CD14-positive monocyte (primary cell): Measurements from ENCODE around the gene ZNF81. TPM values are rescaled to one million over a fixed set of nuclear protein-coding genes. Genes with fewer than 3 reads are reported as not detected.
A peak's percentile ranks its signal among the peaks of the same experiment; 100 is the strongest.

ENCODE experiments used
- DNase-seq, 3 donors: peaks; one replicate each; pipeline ENCODE4 v3.0.0-alpha.2; 2011 to 2022
- H2AFZ ChIP-seq: 2 replicates; pipeline ENCODE4 v1.6.0; 2012; ENCODE audit warnings: mild to moderate bottlenecking, low read depth, low read length, inconsistent platforms; ENCODE audit not compliant: insufficient read depth, poor library complexity, severe bottlenecking
- H3K27ac ChIP-seq, 2 donors: 1 replicate in 1 of 2; 2 replicates in 1 of 2; pipeline ENCODE4 v1.5.1; 2012 to 2013; ENCODE audit warnings: low read length in 2 of 2, control low read depth in 1 of 2, inconsistent platforms in 1 of 2, low read depth in 1 of 2, mild to moderate bottlenecking in 1 of 2
- H3K27me3 ChIP-seq, 2 donors: one replicate each; pipeline versions ENCODE4 v1.6.0 to v1.6.1; 2011 to 2013; ENCODE audit warnings: low read length in 2 of 2; ENCODE audit not compliant: control insufficient read depth in 2 of 2, insufficient read depth in 2 of 2
- H3K36me3 ChIP-seq, 2 donors: replicated peaks in 1 of 2; 1 replicate in 1 of 2; 2 replicates in 1 of 2; pipeline versions ENCODE4 v1.5.1 to v1.6.1; 2012 to 2013; ENCODE audit warnings: low read length in 2 of 2, control low read depth in 1 of 2, inconsistent platforms in 1 of 2, mild to moderate bottlenecking in 1 of 2; ENCODE audit not compliant: insufficient read depth in 2 of 2, control insufficient read depth in 1 of 2
- H3K4me1 ChIP-seq, 2 donors: 1 replicate in 1 of 2; 2 replicates in 1 of 2; pipeline versions ENCODE4 v1.5.1 to v1.6.1; 2012 to 2013; ENCODE audit warnings: low read length in 2 of 2, control low read depth in 1 of 2, inconsistent platforms in 1 of 2, mild to moderate bottlenecking in 1 of 2, moderate library complexity in 1 of 2; ENCODE audit not compliant: insufficient read depth in 2 of 2, control insufficient read depth in 1 of 2
- H3K4me2 ChIP-seq: replicated peaks from 2 replicates; pipeline ENCODE3; 2012; ENCODE audit warnings: low read length, moderate library complexity, mild to moderate bottlenecking; ENCODE audit not compliant: poor library complexity, severe bottlenecking; ENCODE audit errors: extremely low read depth
- H3K4me3 ChIP-seq, 3 experiments: fragments of 200-600 bp in 1 of 3; sonication (generic) in 1 of 3; replicated peaks in 1 of 3; 1 replicate in 2 of 3; 2 replicates in 1 of 3; pipeline ENCODE4 v1.5.1; 2011 to 2013; ENCODE audit warnings: low read length in 3 of 3, mild to moderate bottlenecking in 3 of 3, control low read depth in 2 of 3, low read depth in 2 of 3, inconsistent platforms in 1 of 3, moderate library complexity in 1 of 3
- H3K79me2 ChIP-seq: 2 replicates; pipeline ENCODE4 v1.6.0; 2012; ENCODE audit warnings: mild to moderate bottlenecking, control low read depth, inconsistent platforms, low read length, moderate library complexity; ENCODE audit not compliant: insufficient read depth
- H3K9ac ChIP-seq: 2 replicates; pipeline ENCODE4 v1.6.0; 2017; ENCODE audit warnings: low read length, mild to moderate bottlenecking; ENCODE audit not compliant: insufficient read depth, poor library complexity, severe bottlenecking
- H3K9me3 ChIP-seq, 2 donors: replicated peaks in 1 of 2; 1 replicate in 1 of 2; 2 replicates in 1 of 2; pipeline versions ENCODE4 v1.5.1 to v1.6.1; 2012 to 2013; ENCODE audit warnings: low read length in 2 of 2, control low read depth in 1 of 2; ENCODE audit not compliant: control insufficient read depth in 1 of 2, insufficient read depth in 1 of 2
- H4K20me1 ChIP-seq: 2 replicates; pipeline ENCODE4 v1.6.0; 2012; ENCODE audit warnings: mild to moderate bottlenecking, low read length, control low read depth, moderate library complexity; ENCODE audit not compliant: insufficient read depth
- H3K27ac Mint-ChIP-seq, 7 donors: one replicate each; pipeline ENCODE4 v1.8.0; 2020; ENCODE audit warnings: mild to moderate bottlenecking in 7 of 7, mixed read lengths in 7 of 7, moderate library complexity in 6 of 7, inconsistent platforms in 2 of 7
- H3K27me3 Mint-ChIP-seq, 3 donors: one replicate each; pipeline ENCODE4 v1.8.0; 2021 to 2022; ENCODE audit warnings: low read depth in 3 of 3, mild to moderate bottlenecking in 3 of 3, mixed read lengths in 3 of 3, moderate library complexity in 3 of 3, inconsistent platforms in 1 of 3
- H3K36me3 Mint-ChIP-seq, 2 donors: one replicate each; pipeline ENCODE4 v1.8.0; 2020; ENCODE audit warnings: mixed read lengths in 2 of 2, inconsistent platforms in 1 of 2, mild to moderate bottlenecking in 1 of 2
- H3K4me1 Mint-ChIP-seq: one replicate; pipeline ENCODE4 v1.8.0; 2020; ENCODE audit warnings: mild to moderate bottlenecking, mixed read lengths
- H3K4me3 Mint-ChIP-seq, 2 donors: one replicate each; pipeline ENCODE4 v1.8.0; 2020; ENCODE audit warnings: mild to moderate bottlenecking in 2 of 2, mixed read lengths in 2 of 2, moderate library complexity in 1 of 2
- H3K9me3 Mint-ChIP-seq, 7 donors: one replicate each; pipeline ENCODE4 v1.8.0; 2020 to 2022; ENCODE audit warnings: mixed read lengths in 7 of 7, mild to moderate bottlenecking in 6 of 7, moderate library complexity in 6 of 7, inconsistent platforms in 2 of 7
- WGBS: methylation state at CpG from one replicate; pipeline ENCODE4 v1.1.5; 2013; ENCODE audit warnings: missing lambda C conversion rate; ENCODE audit not compliant: insufficient coverage; 5-methylcytosine and 5-hydroxymethylcytosine counted together
- intact Hi-C, 2 donors: fragments of 100-400 bp; cut with micrococcal nuclease; formaldehyde crosslinking; loops; one replicate each; pipeline versions ENCODE4 v1.15.0 to v1.15.1; 2023
- polyA plus RNA-seq, 3 donors: library from polyadenylated mRNA; depleted of rRNA in 1 of 3; unstranded in 2 of 3; stranded (reverse) in 1 of 3; fragments of 300-500 nt in 2 of 3; fragments of >200 nt in 1 of 3; fragmentation: Illumina TruSeq in 2 of 3; gene quantifications; 1 replicate in 2 of 3; 2 replicates in 1 of 3; pipeline ENCODE4 v1.2.3, GENCODE V29; 2012 to 2021
- TF ChIP-seq, protein P1 (sequence below): fragments of 200-600 bp; IDR thresholded peaks from one replicate; pipeline ENCODE4 v1.8.0; 2022; ENCODE audit warnings: antibody characterized with exemption, mild to moderate bottlenecking

Gene ZNF81
- polyA plus RNA-seq, 3 donors: 1.7 to 3.4 (median 2.4) TPM

DNA sequence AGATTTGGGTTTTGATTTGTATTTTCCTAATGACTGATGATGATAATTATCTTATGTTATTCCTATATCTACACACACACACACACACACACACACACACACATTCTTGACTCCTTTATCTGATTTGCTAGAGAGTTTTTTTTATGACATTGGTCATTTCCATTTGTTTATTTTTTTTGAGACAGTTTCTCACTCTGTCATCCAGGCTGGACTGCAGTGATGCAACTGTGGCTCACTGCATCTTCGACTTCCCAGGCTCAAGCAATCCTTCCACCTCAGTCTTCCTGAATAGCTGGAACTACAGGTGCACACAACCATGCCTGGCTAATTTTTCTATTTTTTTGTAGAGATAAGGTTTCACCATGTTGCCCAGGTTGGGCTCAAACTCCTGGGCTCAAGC, 6.7 kb downstream of the ZNF81 start:
- Histone ChIP-seq H3K9me3 (no peaks in the 10 kb centered on the region), H3K79me2 (peaks cover 19% of the 10 kb centered on the region), H3K27me3 (no peaks in the 10 kb centered on the region), H3K9ac (no peak overlapping the region), H3K4me1 (peaks cover 0 to 1% of the 10 kb centered on the region in 2 donors), H3K4me2 (no peak overlapping the region), H3K36me3 (peaks cover 9 to 24% of the 10 kb centered on the region in 2 donors), H3K4me3 (no peak overlapping the region), H4K20me1 (no peaks in the 10 kb centered on the region), H2AFZ (no peak overlapping the region), H3K27ac (no peak overlapping the region)
- no peak for DNase-seq
- Mint-ChIP-seq H3K9me3 (no peaks in the 10 kb centered on the region), H3K36me3 (peaks cover 20 to 24% of the 10 kb centered on the region in 2 donors), H3K4me3 (no peak overlapping the region), H3K27me3 (peaks cover 0 to 5% (median 0%) of the 10 kb centered on the region in 3 donors), H3K27ac (peak overlapping the region in 2 of 7 donors; percentile 37 to 65), H3K4me1 (peaks cover 10% of the 10 kb centered on the region)
- intact Hi-C loops: no loop called here
- TF ChIP-seq, protein P1, sequence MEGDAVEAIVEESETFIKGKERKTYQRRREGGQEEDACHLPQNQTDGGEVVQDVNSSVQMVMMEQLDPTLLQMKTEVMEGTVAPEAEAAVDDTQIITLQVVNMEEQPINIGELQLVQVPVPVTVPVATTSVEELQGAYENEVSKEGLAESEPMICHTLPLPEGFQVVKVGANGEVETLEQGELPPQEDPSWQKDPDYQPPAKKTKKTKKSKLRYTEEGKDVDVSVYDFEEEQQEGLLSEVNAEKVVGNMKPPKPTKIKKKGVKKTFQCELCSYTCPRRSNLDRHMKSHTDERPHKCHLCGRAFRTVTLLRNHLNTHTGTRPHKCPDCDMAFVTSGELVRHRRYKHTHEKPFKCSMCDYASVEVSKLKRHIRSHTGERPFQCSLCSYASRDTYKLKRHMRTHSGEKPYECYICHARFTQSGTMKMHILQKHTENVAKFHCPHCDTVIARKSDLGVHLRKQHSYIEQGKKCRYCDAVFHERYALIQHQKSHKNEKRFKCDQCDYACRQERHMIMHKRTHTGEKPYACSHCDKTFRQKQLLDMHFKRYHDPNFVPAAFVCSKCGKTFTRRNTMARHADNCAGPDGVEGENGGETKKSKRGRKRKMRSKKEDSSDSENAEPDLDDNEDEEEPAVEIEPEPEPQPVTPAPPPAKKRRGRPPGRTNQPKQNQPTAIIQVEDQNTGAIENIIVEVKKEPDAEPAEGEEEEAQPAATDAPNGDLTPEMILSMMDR: no peak
- WGBS: no CpG with 5 or more reads among the region's 1 CpG

DNA sequence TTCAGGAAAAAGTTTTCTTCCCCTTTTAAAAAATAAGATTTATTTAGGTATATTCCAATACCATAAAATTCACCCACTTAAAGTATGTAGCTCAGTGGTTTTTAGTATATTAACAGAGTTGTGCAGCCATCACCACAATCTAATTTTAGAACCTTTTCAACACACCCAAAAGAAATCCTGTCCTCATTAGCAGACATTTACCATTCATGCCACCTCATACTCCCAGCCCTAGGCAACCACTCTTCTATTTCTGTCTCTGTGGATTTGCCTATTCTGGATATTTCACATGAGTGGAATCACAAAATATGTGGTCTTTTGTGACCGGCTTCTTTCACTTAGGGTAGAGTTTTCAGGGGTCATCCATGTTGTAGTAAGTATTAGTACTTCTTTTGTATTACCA, 7.4 kb downstream of the ZNF81 start:
- no peak for DNase-seq
- H3K27ac Mint-ChIP-seq: no peak overlapping the region

More for the DNA sequence above, 7.4 kb downstream of the ZNF81 start:
- H3K27me3 Mint-ChIP-seq: peaks cover 0 to 5% (median 0%) of the 10 kb centered on the region in 3 donors
- no peak overlapping the region for H2AFZ ChIP-seq
- peaks cover 7% of the 10 kb centered on the region for H3K4me1 Mint-ChIP-seq
- no CpG with 5 or more reads among the region's 1 CpG for WGBS
- no peaks in the 10 kb centered on the region for H3K9me3 ChIP-seq
- peaks cover 9 to 24% of the 10 kb centered on the region in 2 donors for H3K36me3 ChIP-seq
- H3K4me1 ChIP-seq: no peaks in the 10 kb centered on the region
- no peak overlapping the region for H3K4me2 ChIP-seq
- H3K4me3 ChIP-seq: no peak overlapping the region
- peaks cover 21 to 25% of the 10 kb centered on the region in 2 donors for H3K36me3 Mint-ChIP-seq
- H3K27me3 ChIP-seq: no peaks in the 10 kb centered on the region
- TF ChIP-seq, protein P1: no peak
- intact Hi-C loops: no loop called here
- peaks cover 12% of the 10 kb centered on the region for H3K79me2 ChIP-seq
- no peak overlapping the region for H3K27ac ChIP-seq
- H3K9me3 Mint-ChIP-seq: no peaks in the 10 kb centered on the region
- no peaks in the 10 kb centered on the region for H4K20me1 ChIP-seq
- H3K4me3 Mint-ChIP-seq: no peak overlapping the region
- H3K9ac ChIP-seq: no peak overlapping the region
